DMS79 (cell line): ENCODE measurements around the gene ABCA13.

Experiments
- DNase-seq: peaks from one replicate; lab custom pipeline; 2025; lab: John Stamatoyannopoulos, UW

ABCA13 gene

DNA sequence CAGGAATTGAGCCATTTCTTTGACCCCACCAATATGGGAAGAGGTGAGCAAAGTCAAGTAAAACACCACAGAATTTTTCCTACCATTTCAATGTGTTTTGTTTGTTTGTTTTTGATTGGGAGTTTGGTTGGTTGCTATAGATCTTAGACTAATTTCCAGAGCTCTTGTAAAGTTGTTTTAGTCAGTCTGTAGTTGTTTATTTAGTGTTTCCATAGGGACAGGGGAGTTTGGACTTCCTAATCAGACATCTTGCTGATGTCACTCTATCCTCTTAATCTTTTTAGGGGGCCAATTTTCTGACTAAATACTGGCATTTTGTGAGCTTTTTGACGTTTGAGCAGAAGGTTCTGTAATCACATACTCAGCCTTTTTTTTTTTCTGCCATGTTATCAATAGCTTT lies 266.9 kb downstream of the ABCA13 start:
- no peak for DNase-seq

- no peak for DNase-seq
Measured at GRCh38 chr7:48441848-48442492, 270.7 kb downstream of the ABCA13 start.

DNA sequence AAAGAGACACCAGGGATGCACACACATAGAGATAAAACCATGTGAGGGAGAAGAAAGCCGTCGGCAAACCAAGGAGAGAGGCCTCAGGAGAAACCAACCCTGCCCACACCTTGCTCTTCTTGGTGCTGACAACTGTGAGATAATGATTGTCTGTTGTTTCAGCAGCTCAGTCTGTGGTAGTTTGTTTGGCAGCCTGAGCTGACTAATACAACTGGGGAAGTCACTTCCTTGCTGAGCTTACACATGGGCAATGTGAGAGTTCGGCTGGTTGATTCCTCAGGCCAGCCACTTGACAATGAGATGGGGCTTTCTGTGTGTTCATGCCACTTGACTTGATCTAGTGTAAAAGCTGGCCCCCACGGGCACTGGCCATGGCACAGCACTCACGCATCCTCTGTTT lies 271.8 kb downstream of the ABCA13 start:
- DNase-seq, result no peak

- DNase-seq, result no peak
Measured at GRCh38 chr7:48446721-48447120, 275.5 kb downstream of the ABCA13 start.

DNA sequence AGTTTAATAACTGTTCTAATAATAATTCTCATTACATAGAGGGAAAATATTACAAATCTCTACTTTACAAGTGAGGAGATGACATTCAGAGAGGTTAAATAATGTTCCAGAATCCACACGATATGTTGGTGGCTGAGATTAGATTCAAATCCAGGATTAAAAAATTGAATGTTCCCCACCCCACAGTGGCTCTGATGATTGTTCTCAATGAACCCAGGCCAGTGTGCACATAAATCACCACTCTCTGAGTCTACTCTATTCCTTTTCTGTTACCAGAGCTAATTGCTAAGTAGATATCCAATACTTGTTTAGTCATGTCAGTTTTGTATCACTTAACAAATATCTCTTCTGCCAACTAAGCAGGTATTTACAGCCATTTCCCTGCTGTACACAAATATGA lies 281.0 kb downstream of the ABCA13 start:
- no peak for DNase-seq

GRCh38 chr7:48454750-48455192 lies 283.5 kb downstream of the ABCA13 start:
- DNase-seq, result no peak

GRCh38 chr7:48455363-48455762 lies 284.1 kb downstream of the ABCA13 start:
- no peak for DNase-seq

DNA sequence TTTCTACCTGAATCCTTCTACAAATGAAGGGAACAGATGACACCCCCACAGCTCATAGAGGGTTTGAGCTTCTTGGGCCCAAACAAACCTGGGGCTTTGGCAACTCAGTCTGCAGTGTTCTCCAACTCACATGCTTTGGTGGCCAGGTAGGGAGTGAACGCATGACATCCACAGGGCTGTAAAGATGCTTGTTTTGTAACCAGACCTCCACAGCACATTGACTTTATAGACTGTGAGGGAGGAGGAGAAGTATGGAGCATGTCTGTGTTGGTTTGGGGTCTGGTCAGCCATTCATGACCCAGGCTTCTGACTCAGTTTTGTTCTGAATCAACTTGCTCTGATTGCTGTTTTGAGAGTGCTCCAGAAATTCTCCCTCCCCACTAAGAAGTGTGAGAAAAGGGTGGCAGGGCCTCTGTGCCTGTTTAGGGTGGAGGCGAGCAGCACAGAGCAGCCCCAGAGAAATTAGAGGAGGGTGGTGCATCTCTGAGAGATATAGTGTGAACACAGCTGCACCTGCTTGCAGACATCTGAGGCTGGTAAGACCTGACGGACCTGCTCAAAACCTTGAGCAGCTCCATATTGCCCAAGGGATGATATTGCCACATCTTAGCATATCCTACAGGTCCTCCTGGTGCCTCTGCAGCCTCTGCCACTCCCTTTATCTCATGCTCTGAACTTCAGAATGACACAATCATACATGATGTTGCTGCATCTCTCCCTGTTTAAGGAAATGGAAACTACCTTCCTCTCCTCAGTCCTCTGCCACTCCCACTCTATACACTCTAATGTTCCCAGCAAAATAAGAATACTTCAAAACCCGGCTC lies 287.7 kb downstream of the ABCA13 start:
- no peak for DNase-seq

DNA sequence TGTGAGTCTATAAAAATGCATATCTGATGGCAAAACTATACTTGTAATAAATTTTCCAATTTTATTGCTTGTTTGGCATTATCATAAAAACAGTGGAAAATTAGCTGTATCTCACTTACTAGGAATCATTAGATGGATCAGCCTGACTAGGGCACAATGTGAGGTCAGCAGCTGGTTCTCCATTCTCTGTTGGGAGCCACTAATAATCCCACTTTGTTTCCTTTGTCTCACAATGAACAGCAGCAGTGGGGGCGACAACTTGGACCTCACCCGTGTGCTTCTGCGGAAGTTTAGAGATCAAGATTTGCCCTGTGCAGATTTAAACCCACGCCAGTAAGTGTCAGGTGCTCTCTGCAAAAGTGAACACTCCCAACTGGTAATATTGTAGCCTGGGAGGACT lies 295.5 kb downstream of the ABCA13 start:
- DNase-seq, result no peak

DNA sequence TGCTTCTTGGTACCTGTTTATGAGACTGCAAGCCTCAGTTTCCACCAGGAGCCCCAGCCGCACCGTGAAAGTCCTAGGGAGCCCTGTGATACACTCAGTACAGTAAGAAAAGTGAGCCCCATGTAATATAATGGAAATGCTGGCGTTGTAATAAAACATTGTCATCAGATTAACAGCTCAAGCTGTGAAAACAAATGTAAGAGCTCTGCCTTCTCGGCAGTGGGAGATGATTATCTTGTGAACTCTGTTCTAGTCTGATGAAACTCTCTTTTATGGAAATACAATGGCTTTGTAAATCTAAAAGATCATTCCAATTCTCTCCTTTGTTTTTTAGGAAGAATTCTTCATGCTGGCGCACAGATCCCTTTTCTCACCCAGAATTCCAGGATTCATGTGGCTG lies 299.9 kb downstream of the ABCA13 start:
- no peak for DNase-seq

GRCh38 chr7:48472640-48473039 lies 301.4 kb downstream of the ABCA13 start:
- no peak for DNase-seq

GRCh38 chr7:48473205-48473865 lies 302.1 kb downstream of the ABCA13 start:
- DNase-seq, result no peak

DNA sequence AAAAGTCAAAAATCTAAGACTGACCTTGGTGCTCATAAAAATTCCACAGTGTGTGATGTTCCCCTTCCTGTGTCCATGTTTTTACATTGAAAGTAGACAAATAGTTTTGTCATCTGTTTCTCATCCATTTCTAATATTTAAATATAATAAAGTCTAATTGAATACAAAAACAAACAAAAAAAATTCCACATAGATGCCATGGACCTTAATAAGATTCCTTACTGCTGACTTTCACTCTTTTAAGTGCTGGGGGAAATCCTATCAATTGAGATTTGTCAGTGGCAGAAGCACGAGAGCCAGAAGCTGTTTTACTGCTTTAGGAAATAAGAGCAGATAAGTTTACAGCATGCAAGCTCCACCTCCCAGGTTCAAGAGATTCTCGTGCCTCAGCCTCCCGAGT lies 310.0 kb downstream of the ABCA13 start:
- no peak for DNase-seq

DNA sequence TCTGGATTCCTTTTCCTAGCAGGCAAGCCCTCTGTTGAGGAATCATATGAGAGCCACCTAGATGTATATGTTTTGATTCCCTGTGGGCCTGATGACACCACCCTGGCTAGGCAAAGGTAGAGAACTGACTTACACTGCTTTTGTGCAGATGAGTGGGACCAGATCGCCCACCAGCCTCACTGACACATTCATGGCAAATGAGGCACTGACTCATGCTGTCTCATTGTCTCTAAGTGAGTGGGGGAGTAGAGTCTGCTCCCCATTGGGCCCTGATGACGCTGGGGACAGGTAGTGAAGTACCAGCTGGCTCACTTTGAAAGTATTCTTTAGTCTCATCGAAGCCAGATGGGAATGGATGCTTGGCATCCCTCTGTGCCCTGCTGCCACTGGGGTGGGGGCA lies 326.3 kb downstream of the ABCA13 start:
- no peak for DNase-seq

DNA sequence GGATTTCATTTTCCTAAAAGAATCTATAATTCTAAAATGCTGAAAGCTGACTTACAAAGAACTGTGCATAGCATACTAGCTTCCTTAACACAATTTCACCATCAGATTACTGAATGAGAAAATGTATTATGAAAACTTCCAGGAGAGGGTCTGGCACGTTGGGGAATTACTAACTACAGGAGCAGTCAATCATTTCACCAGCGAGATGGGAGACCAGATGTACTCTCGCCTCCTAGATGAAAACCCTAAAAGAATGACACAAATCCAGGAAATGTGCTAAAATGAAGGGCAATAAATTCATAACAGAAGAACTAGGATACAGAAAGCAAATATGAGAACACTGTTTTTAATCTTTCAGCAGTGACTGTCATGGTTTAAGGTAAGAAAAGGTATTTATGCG lies 330.8 kb downstream of the ABCA13 start:
- no peak for DNase-seq

DNA sequence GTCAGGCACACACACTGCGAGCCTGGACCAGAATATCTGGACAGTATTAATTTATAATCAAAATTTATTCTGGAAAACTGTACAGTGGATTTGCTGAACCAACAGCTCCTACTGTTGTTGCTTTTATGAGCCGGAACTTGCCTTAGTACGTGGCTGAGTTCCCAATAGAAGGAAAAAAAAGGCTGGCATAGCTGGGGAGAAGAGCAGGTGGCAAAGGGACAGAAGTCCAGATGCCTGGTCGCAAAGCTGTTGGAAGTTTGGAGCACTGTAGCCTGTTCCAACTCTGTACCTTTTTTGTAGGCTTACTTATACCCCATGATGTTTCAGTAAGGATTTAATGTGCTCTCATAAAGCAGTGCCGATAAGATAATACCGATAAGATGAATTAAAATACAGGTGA lies 333.8 kb downstream of the ABCA13 start:
- DNase-seq, result no peak

DNA sequence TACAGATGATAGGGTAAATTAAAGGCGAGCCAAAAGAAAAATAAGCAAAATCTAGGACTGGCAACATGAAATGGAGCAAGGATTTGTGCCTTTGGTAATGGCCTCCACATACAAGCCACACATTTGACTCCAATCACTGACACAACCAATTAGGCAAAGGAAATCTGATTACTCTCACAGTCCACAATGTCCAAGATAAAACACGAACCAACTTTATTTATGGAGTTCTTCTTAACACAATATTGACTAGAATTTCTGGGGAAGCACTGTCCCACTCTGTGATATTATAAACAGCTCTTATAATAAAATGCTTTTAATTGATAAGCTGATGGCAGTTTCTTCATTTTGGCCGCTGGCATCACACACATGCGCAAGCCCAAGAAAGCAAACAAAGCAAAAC lies 334.2 kb downstream of the ABCA13 start:
- no peak for DNase-seq

- DNase-seq, result no peak
Measured at GRCh38 chr7:48506569-48506968, 335.3 kb downstream of the ABCA13 start.

- DNase-seq, result no peak
Measured at GRCh38 chr7:48511080-48511479, 339.8 kb downstream of the ABCA13 start.

- DNase-seq, result no peak
Measured at GRCh38 chr7:48512892-48513291, 341.6 kb downstream of the ABCA13 start.

- DNase-seq, result no peak
Measured at GRCh38 chr7:48515171-48515570, 343.9 kb downstream of the ABCA13 start.

DNA sequence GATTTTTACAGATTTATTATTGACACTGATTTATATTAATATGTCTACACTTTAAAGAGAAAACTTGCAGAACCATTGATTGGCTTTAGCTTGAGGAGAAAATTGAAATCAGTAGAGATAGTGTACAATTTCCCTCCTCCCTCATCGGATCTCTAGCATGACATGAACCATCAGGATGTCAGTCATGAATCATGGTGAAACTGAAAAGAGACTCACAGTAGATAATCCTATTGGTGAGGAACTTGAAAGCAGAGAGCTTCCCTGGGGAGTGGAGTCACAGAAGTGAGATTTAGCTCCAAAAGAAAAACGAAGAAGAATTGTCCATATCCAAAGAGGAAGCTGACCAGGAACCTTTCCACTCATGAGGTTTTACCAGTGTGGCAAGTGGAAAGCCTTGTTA lies 346.8 kb downstream of the ABCA13 start:
- DNase-seq, result no peak

DNA sequence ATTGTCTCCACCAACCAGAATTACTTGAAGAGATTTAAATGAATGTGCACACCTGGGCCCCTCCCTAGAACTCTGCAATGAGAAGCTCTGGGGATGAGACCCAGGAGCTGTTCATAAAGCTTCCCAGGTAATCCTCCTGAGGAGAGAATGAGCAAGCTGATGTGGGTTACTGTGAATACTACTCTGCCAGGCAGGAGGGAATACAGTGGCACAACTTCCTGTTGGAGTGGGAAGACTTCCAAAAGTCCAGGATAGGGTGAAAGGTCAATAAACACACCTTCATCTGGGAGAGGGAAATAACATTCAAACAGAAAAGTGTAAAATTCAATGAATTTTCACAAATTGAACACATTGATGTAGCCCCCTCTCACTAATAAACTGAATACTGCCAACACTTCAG lies 351.4 kb downstream of the ABCA13 start:
- no peak for DNase-seq
